HepG2 (cell line): ENCODE data around the gene PNMA8B.

ENCODE experiments used
- CBX2 ChIP-seq, 2 experiments: fragments of 200-600 bp in 1 of 2; sonication (generic); formaldehyde crosslinking in 1 of 2; IDR thresholded peaks; 2 replicates each; pipeline versions ENCODE4 v1.7.0 to v1.8.1; 2018 to 2022; ENCODE audit warnings: low read depth in 2 of 2, low read length in 1 of 2, mild to moderate bottlenecking in 1 of 2, missing genetic modification reagents in 1 of 2
- CBX5 ChIP-seq: sonication (generic); formaldehyde crosslinking; IDR thresholded peaks from 2 replicates; pipeline ENCODE4 v1.4.0; 2020; ENCODE audit warnings: missing genetic modification reagents, borderline replicate concordance
- EP300 ChIP-seq, 3 experiments: sonication (generic) in 1 of 3; formaldehyde crosslinking in 1 of 3; IDR thresholded peaks; 2 replicates each; pipeline versions ENCODE4 v1.5.1 to v1.6.1; 2011 to 2020; ENCODE audit warnings: low read depth in 2 of 3, low read length in 2 of 3, borderline replicate concordance in 1 of 3, improper control_type of control experiment in 1 of 3, mild to moderate bottlenecking in 1 of 3, missing genetic modification reagents in 1 of 3, moderate library complexity in 1 of 3
- GLI4 ChIP-seq: sonication (generic); formaldehyde crosslinking; IDR thresholded peaks from 2 replicates; pipeline ENCODE4 v1.5.1; 2020; ENCODE audit warnings: missing genetic modification reagents, mild to moderate bottlenecking, moderate library complexity, borderline replicate concordance
- GTF3A ChIP-seq: sonication (generic); formaldehyde crosslinking; conservative IDR thresholded peaks from 2 replicates; pipeline ENCODE4 v1.4.0; 2020; ENCODE audit warnings: mild to moderate bottlenecking, missing genetic modification reagents
- PRPF4 ChIP-seq: fragments of 200-400 bp; formaldehyde crosslinking; IDR thresholded peaks from 2 replicates; pipeline ENCODE4 v1.6.1; 2016; ENCODE audit warnings: low read length, low read depth; ENCODE audit not compliant: poor library complexity, severe bottlenecking
- RXRA ChIP-seq: sonication (generic); formaldehyde crosslinking; IDR thresholded peaks from 2 replicates; pipeline ENCODE4 v1.5.1; 2020; ENCODE audit warnings: missing genetic modification reagents
- SETDB1 ChIP-seq: sonication (generic); formaldehyde crosslinking; IDR thresholded peaks from 2 replicates; pipeline ENCODE4 v1.5.1; 2020; ENCODE audit warnings: missing genetic modification reagents, mild to moderate bottlenecking, borderline replicate concordance
- ZNF709 ChIP-seq: sonication (generic); formaldehyde crosslinking; IDR thresholded peaks from 2 replicates; pipeline ENCODE4 v1.5.0; 2020; ENCODE audit warnings: mild to moderate bottlenecking, missing genetic modification reagents
- ZNF816 ChIP-seq: sonication (generic); formaldehyde crosslinking; IDR thresholded peaks from 2 replicates; pipeline ENCODE4 v1.8.0; 2022; ENCODE audit warnings: missing genetic modification reagents, mild to moderate bottlenecking, borderline replicate concordance
- TF ChIP-seq, protein P1 (sequence below): sonication (generic); formaldehyde crosslinking; IDR thresholded peaks from 2 replicates; pipeline ENCODE4 v1.5.0; 2020; ENCODE audit warnings: mild to moderate bottlenecking, missing genetic modification reagents
- TF ChIP-seq, protein P2 (sequence below): sonication (generic); formaldehyde crosslinking; IDR thresholded peaks from 2 replicates; pipeline ENCODE4 v1.5.0; 2020; ENCODE audit warnings: mild to moderate bottlenecking, missing genetic modification reagents, moderate library complexity

- TF ChIP-seq CBX5 (CRISPR knock-in tag) = no peak
- no peak for TF ChIP-seq EP300 (IDR thresholded peaks at IDR 0.05; ENCODE audit: low read depth in 2 of 2, low read length in 2 of 2)
- TF ChIP-seq EP300 (CRISPR knock-in tag; IDR thresholded peaks at IDR 0.05; ENCODE audit: borderline replicate concordance) = no peak
- TF ChIP-seq, protein P1, sequence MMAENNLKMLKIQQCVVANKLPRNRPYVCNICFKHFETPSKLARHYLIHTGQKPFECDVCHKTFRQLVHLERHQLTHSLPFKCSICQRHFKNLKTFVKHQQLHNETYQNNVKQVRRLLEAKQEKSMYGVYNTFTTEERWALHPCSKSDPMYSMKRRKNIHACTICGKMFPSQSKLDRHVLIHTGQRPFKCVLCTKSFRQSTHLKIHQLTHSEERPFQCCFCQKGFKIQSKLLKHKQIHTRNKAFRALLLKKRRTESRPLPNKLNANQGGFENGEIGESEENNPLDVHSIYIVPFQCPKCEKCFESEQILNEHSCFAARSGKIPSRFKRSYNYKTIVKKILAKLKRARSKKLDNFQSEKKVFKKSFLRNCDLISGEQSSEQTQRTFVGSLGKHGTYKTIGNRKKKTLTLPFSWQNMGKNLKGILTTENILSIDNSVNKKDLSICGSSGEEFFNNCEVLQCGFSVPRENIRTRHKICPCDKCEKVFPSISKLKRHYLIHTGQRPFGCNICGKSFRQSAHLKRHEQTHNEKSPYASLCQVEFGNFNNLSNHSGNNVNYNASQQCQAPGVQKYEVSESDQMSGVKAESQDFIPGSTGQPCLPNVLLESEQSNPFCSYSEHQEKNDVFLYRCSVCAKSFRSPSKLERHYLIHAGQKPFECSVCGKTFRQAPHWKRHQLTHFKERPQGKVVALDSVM (CRISPR knock-in tag) = no peak
- TF ChIP-seq ZNF709 (CRISPR knock-in tag) = no peak
- TF ChIP-seq ZNF816 (CRISPR knock-in tag) = no peak
- TF ChIP-seq, protein P2, sequence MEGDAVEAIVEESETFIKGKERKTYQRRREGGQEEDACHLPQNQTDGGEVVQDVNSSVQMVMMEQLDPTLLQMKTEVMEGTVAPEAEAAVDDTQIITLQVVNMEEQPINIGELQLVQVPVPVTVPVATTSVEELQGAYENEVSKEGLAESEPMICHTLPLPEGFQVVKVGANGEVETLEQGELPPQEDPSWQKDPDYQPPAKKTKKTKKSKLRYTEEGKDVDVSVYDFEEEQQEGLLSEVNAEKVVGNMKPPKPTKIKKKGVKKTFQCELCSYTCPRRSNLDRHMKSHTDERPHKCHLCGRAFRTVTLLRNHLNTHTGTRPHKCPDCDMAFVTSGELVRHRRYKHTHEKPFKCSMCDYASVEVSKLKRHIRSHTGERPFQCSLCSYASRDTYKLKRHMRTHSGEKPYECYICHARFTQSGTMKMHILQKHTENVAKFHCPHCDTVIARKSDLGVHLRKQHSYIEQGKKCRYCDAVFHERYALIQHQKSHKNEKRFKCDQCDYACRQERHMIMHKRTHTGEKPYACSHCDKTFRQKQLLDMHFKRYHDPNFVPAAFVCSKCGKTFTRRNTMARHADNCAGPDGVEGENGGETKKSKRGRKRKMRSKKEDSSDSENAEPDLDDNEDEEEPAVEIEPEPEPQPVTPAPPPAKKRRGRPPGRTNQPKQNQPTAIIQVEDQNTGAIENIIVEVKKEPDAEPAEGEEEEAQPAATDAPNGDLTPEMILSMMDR (CRISPR knock-in tag) = no peak
- TF ChIP-seq SETDB1 (CRISPR knock-in tag) = no peak
- TF ChIP-seq GLI4 = no peak
- TF ChIP-seq PRPF4 = no peak
- TF ChIP-seq GTF3A = no peak
- no peak for TF ChIP-seq CBX2 (IDR thresholded peaks at IDR 0.05; ENCODE audit: low read depth, low read length)
- TF ChIP-seq CBX2 (CRISPR knock-in tag; IDR thresholded peaks at IDR 0.05; ENCODE audit: low read depth) = no peak
- TF ChIP-seq RXRA (CRISPR knock-in tag) = no peak
These were observed 12.5 kb upstream of the PNMA8B start for GRCh38 chr19:46508206-46508605.
